Stimulated activated CD8-positive, alpha-beta memory T cell treated with anti-CD3 and anti-CD28 coated beads, Interleukin-2, amount 100 ng/mL, for 1 hour (primary cell): ENCODE results near the gene FEN1.

Experiments used
- DNase-seq, 2 donors: peaks; one replicate each; pipeline ENCODE4 v3.0.0-alpha.2; 2020; ENCODE audit warnings: low read depth in 2 of 2

The FEN1 gene, protein sequence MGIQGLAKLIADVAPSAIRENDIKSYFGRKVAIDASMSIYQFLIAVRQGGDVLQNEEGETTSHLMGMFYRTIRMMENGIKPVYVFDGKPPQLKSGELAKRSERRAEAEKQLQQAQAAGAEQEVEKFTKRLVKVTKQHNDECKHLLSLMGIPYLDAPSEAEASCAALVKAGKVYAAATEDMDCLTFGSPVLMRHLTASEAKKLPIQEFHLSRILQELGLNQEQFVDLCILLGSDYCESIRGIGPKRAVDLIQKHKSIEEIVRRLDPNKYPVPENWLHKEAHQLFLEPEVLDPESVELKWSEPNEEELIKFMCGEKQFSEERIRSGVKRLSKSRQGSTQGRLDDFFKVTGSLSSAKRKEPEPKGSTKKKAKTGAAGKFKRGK

DNA sequence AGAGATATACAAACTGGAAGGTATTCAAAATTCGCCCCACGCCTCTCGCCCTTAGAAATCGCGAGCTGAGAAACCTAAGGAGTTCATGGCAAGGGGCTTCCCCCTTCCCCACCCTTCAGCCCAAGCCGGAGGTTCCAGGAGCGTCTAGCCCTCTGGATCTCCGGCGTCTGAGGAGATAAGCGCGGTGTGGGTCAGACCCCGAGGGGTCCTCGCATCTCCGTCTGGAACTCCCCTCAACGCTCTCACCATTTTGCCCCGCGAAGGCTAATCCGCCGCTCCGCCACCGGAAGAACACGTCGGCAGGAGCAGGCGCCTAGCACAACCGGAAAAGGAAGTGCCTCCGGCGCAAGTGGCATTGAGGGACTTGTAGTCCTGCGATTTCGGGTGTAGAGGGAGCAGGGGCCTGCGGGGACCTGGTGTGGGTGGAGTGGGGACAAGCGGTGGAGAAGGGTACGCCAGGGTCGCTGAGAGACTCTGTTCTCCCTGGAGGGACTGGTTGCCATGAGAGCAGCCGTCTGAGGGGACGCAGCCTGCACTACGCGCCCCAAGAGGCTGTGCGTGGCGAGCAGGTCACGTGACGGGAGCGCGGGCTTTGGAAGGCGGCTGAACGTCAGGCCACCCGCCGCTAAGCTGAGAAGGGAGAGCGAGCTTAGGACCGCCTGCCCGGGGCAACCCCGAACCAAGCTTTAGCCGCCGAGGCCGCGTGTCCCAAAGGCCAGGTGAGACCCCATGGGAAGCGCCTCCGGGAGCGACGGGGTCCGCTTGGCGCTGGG is at the start of gene FEN1, which contains the start of gene TMEM258:
FEN1 (plus strand) TSS at position 602 of the 773 bp plus-strand sequence. CDS start 2,451 bp downstream, outside the sequence.
TMEM258 (minus strand) TSS at position 290 of the 773 bp plus-strand sequence; CDS start at position 249, 41 bp downstream.
- peak; percentile 64 to 78 for DNase-seq

DNA sequence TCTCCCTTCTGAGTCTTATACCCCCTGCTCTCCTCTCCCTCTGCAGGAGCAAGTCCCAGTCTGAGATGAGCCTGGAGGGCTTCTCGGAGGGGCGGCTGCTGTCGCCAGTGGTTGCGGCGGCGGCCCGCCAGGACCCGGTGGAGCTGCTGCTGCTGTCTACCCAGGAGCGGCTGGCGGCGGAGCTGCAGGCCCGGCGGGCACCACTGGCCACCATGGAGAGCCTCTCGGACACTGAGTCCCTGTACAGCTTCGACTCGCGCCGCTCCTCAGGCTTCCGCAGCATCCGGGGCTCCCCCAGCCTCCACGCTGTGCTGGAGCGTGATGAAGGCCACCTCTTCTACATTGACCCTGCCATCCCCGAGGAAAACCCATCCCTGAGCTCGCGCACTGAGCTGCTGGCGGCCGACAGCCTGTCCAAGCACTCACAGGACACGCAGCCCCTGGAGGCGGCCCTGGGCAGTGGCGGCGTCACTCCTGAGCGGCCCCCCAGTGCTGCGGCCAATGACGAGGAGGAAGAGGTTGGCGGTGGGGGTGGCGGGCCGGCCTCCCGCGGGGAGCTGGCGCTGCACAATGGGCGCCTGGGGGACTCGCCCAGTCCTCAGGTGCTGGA is 49.1 kb upstream of the FEN1 start:
- no peak for DNase-seq

DNA sequence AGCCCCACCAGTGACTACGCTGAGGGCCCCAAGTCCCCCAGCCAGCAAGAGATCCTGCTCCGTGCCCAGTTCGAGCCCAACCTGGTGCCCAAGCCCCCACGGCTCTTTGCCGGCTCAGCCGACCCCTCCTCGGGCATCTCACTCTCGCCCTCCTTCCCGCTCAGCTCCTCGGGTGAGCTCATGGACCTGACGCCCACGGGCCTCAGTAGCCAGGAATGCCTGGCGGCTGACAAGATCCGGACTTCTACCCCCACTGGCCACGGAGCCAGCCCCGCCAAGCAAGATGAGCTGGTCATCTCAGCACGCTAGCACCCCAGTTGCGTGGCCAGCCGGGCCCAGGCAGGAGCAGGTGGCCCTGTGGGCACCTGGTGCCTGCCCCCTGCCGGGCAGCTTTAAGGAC is 48.5 kb upstream of the FEN1 start:
- DNase-seq: no peak

DNA sequence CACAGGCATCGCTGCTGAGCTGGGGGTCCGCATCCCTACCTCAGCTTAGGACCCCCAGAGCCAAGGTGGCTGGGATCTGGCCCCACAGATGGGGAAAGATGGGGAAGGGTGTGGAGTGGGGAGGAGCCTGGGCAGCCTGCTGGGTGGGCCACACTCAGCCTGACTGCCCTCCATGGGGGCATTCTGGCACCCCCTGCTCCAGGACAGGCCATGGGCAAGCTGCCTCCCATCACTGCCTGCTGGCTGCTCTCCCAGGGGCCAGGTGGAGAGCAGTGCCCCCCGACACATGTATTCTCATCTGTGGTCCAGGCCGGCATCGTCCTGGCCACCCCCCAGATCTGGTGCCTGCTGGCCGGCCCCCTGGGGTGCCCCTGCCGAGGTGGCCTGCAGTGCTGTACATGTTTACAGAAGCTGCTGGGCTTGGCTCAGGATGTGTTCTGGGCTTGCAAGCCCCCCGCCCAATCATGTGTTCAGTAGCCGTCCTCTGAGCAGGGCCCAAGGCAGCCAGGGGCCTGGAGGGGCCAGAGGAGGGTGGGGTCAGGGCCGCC is 48.0 kb upstream of the FEN1 start:
- DNase-seq: no peak

DNA sequence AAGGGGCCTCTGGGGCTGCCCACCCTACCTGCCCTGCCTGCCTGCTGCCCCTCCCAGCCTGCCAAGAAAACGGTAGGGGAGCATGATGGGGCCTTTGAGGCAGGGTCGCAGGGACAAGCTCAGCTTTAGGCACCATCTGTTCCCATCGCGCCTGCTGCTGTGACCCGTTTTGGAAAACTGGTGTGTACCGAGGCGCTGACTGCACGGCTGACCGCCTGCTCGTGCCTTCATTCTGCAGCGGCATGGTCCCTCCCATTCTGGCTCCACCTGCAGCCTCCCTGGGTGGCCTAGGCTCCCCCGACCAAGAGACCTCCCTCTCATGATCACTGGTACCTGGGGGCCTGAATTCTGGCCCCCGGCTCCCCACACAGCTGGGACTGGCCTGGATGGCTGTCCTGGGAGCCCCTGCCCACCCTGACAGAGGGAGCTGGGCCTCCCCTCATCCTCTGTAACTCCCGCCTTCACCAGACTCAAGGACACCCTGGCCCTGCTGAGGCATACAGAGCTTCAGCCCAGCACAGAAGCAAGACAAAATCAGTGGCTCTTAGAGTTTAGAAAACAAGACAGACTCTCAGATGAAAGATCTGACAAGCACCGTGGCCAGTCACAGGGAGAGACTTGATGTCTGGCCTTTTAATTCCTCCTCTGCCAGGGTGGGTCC is 46.8 kb upstream of the FEN1 start:
- no peak for DNase-seq

DNA sequence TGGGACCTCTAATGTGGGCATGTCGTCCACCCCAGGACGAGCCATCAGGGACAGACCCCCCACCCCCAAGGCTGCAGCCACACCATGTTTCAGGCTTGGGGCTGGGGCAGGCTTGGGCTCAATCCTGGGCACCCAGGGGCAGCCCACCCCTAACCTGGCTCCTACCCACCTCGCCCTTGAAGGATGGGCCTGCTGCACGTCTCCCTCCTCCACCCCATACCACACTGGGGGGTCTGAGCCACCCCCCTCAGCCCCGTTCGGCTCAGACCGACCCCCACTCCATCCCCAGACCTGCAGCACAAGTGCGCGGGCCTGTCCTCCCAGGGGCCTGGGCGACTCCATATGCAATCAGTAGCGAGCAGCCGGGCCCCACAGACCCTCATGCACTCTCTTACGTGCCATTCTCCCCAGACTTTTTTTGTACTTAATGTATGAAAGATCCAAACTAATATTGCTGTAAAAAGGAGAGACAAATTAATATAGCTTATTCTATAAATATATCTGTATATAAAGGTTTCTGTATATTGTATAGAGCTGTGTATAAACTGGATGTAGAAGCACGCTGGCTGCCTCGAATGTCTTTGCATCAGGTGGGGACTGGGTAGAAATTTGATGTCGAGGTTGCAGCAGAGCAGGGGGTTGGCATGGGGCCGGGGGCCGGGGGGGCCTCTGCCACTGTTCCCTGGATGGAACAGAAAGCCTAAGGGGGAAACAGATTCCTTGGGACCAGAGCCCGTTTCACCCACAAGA is 46.1 kb upstream of the FEN1 start:
- DNase-seq: no peak

DNA sequence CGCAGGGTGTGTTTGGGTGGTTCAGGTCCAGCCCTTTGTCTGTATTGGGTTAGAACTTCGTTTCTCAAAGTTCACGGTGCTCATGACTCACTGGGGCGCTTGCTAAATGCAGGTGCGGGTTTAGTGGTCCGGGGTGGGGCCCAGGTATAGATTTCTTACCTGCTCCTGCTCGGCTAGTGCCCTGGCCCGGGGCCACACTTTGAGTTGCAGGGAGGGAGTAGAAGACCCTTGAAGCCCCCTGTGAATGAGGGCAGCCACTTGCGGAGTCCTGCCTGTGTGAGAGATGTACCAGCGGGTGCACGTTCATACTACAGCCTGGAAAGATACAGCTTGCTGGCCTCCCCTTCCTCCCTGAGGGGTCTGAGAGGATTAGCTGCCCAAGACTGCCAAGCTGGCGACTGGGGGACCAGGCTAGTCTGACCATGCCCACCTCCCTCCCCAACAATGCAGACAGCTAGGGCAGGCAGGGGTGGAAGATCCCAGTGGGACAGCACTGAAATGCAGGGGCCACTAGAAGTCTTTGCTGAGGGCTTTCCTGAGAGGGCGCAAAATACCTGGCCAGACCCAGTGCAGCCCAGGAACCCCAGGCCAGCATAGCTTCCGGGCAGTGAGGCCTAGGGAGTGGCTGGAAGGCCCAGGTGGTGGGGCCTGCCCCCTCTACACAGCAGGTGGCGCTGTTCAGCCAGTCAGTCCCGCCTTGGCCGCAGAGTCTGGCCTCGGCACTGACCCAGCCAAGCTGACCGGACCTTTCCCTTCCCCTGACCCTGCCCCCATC is 45.3 kb upstream of the FEN1 start:
- peak in 1 of 2 donors; percentile 14 for DNase-seq

DNA sequence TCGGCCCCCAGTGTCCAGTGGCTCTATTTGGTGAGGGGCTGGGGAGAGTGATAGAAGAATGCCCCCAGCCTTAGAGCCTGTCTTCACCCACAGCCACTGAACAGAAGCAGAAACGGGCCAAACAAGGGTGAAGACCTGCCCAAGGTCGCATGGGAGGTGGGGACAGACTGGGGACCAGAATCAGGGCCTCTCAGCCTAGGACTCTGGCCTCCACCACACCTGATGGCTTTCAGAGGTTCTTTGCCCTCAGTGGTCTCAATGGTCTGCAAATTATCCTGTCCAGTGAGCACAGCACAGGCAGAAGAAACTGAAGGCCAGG is 44.8 kb upstream of the FEN1 start:
- DNase-seq: no peak

DNA sequence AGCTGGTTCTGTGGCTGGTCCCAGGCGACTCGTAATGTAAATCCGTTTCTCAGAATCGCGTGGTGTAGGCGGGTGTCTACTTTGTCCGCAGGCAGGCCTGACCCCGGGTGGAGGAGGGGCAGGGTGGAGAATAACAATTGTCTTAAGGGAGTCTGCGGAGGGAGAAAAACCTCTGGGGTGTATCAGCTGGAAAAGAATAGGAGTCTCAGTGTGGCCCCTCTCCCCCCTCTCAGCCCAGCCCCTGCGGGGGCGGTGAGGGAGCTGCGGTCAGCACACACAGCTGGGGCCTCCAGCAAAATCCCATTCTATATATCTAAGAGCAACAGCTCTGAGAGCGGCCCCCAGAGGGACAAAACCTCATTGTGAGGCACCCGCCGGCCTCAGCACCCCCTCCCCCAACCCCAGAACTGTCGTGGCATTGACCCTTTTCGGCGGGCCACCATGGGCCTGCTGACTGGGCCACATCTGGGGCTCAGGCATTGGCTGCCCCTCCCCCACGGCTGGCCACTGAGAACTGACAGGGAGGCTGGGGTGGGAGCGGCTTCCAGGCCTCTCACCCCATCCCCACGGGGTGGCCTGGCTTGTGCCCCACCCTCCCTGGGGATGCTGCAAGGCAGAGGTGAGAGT is 43.0 kb upstream of the FEN1 start:
- no peak for DNase-seq

DNA sequence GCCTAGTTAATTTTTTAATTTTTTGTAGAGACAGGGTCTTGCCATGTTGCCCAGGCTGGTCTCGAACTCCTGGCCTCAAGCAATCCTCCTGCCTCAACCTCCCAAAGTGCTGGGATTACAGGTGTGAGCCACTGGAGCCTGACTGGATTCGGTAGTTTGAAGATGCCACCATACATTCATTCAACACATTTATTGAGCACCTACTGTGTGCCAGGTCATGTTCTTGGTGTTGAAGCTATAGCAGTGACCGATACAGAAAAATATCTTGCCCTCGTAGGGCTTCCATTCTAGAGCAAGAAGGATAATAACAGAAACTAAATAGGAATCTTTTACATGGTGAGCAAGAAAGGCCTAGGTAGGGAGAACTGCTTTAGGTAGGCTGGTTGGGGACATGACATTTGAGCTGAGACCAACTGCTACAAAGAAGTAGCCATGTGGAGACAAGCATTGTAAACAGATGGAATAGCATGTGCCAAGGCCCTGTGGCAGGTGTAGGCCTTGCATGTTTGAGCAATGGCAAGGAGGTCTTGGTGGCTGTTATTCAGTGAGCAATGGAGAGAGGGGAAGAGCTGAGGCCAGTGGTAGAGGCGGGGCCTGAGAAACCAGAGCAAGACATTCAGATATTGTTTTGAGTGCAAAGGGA is 42.0 kb upstream of the FEN1 start:
- DNase-seq: no peak

DNA sequence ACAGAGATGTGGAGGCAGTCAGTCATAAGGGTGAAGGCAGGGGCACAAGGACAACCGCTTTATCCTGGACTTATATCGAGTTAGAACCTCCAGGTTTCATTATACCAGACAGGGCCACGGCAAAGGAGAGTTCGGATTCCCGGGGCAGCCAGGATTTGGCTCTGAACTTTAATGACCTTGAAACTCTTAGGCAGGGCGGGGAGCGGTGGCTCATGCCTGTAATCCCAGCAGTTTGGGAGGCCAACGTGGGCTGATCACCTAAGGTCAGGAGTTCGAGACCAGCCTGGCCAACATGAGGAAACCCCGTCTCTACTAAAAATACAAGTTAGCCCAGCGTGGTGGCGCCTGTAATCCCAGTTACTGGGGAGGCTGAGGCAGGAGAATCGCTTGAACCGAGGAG is 41.3 kb upstream of the FEN1 start:
- no peak for DNase-seq

DNA sequence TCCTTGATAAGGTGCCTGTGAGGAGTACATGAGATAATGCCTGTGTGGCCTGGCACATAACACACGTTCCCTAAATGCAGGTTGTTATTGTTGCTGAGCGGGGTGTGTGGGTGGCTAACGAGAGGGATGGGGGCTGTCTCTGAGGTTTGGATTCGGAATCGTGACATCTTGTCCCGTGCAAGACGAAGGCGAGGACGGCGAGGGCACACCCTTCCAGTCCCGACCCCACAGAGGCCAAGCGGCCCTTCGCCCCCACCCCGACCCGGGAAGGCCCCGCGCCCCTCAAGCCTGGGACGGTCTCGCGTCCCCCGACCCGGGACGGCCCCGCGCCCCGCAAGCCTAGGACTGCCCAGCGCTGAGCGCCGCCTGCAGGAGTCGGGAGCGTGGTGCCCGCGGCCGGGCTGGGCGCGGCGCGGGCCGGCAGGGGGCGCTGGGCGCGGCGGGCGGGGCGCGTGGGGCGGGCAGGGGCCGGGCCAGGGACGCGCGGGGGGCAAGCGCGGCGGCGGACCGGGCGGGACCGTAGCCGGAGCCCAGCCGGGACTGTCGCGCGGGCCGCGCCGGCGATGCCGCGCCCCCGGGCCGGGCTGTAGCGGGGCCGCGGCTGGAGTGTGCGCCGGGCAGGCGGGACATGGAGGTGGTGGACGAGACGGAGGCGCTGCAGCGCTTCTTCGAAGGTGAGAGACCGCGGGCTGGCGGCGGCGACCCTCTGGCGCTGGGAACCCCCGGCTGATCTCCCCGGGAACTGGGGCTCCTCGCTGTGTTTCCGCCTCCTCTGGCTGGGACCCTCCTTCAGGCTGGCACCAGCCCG is 40.4 kb upstream of the FEN1 start, which contains the start of gene MYRF:
MYRF (plus strand) TSS at position 520 of the 808 bp plus-strand sequence; CDS start at position 629, 109 bp downstream.
- peak; percentile 13 to 35 for DNase-seq

DNA sequence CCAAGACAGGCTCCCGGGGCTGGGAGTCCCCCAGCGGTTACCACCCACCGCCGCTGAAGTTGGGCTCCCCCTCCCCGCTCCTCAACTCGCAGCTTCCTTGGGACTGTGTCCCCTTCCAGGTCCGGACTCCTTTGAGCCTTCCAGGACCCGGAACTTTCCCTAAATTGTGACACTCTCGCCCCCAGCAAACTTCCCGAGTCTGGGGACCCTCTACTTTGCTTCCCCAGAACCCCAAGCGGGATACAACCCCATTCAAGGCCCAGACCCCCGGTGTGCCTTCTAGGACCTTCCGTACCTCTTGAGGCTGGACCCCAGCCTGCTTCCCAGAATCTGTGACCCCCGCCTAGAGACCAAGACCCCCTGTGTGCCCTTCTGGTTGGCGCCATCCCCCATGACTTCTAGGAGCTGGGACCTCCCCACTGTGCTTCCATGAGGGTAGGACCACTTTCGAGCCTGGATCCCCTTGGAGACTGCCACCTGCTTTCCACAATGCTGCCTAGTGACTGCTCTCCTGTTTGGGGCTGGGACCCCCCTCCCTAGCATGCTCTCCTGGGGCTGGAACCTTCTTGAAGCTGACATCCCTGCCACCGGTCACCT is 39.7 kb upstream of the FEN1 start:
- DNase-seq: no peak

DNA sequence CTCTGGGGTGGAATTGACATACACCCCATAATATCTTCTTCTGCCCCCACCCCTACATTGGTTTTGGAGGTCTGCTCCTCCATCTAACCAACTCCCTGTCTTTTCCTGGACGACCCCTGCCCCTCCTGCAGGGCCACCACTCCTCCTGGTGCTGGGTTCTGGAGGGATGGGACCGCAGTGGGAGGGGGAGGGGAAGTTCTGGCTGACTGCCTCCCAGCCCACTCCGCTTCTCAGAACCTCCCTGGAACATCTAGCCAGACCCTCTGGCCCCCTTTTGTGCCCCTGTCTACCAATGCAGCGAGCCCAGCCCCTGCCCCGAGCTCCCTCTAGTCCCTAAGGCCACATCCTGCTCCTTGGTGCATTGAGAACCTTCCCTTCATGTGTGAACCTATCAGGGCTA is 39.0 kb upstream of the FEN1 start:
- no peak for DNase-seq

DNA sequence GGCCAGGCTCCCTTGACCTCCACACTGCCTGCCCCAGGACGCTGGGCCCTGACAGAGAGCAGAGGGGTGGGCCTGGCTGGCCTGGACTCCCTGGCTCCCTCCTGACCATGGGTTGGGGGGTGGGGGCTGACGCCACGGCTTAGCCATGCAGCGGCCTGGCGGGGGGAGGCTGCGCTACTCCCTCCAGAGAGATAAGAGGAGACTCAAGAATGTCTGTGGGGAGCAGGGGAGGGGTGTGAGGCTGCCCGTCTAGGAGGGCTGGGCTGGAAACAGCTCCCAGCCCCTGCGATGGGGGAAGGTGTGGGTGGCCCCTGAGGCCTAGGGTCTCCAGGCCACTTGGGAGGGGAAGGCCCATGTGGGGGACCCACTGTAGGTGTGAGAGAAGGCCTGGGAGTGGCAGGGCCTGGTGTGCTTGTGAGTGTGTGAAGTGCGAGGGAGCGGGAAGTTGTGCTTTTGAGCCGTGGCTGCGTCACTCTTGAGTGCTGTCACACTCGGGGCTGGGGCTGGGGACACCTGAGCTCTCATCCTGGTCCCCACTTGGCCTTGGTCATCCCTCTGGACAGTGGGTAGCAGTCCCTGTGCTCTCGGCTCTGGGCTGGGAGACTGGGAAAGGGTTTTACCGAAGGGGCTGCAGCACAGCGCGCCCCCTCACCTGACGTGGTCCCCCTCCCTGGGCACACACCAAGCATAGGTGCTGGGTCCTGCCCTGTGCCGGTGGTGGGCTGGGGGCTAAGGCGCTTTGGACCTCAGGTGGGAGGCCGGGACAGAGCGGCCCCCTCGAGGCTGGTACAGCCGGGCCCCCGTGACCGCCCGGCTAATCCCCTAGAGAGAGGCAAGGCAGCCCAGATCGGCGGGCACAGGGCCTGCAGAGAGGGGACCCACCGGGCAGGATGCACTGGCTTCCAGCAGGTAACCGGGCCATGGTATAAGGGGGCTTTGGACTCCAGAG is 37.9 kb upstream of the FEN1 start:
- no peak for DNase-seq

DNA sequence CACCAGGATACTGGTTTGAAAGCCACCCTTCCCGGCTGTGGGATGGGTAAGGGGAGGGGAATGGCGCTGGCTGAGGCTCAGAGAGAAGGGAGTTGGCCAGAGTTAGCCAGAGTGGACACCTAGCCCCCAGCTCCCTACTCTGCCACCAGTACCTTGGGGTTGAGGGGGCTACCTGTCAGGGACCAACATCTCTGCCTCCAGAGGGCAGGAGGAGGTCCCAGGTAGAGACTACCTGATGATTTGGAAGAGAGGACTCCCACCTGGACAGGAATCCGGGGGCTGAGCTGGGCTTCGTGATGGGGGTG is 36.6 kb upstream of the FEN1 start:
- no peak for DNase-seq
